ENCODE measurements around the gene SLC12A7.

The SLC12A7 gene

GRCh38 chr5:1014346-1014745 is 97.5 kb downstream of the SLC12A7 start:
- DNase-seq = no peak

- DNase-seq = no peak
Observed at GRCh38 chr5:1013948-1014301, 97.9 kb downstream of the SLC12A7 start.

GRCh38 chr5:1013238-1013947 is 98.5 kb downstream of the SLC12A7 start:
- DNase-seq = no peak

- DNase-seq = no peak
Observed at GRCh38 chr5:1012900-1013237, 99.0 kb downstream of the SLC12A7 start.

GRCh38 chr5:1012313-1012841 is 99.5 kb downstream of the SLC12A7 start:
- no peak for DNase-seq

GRCh38 chr5:1011741-1012312 is 100.0 kb downstream of the SLC12A7 start:
- no peak for DNase-seq

GRCh38 chr5:1011226-1011631 is 100.6 kb downstream of the SLC12A7 start:
- DNase-seq = no peak

- no peak for DNase-seq
Observed at GRCh38 chr5:1010641-1011046, 101.2 kb downstream of the SLC12A7 start.

- DNase-seq = no peak
Observed at GRCh38 chr5:1010181-1010510, 101.7 kb downstream of the SLC12A7 start.

DNA sequence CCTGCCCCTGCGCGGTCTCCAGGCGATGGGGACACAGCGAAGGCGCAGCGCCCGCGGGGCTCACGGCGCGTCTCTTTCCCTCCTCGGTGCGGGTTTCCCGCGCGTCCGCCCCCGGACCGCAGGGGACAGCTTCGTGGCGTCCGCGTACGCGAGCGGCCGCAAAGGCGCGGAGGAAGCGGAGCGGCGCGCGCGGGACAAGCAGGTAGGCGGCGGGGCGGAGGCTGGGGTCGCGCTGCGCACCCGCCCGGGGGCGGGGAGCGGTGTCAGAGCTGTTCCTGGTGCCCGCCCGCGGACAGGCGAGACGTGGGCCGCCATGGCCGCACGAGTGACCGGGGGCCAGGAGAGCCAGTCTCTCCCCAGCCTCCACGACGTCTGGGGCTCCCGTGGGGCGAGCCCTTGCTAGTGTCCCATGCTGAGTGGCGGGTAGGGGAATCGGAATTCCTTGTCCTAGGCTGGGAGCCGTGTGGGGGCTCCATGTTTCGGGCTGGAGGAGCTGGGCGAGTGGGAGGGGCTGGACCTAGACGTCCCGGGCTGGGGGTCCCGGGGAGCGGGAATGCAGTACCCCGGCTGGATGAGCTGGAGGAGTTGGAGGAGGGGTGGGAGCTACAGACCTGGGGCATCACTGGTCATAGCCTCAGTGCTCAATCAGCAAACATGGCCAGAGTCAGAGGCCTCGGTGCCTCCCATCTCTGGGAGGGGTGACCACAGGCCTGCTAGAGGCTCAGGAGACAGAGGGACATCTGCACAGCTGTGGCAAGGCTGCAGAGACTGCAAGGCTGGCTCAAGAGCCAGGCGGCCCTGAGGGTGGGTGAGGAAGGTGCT is 102.3 kb downstream of the SLC12A7 start:
- DNase-seq = no peak

GRCh38 chr5:1008451-1009358 is 103.2 kb downstream of the SLC12A7 start, which contains the start of gene NKD2:
Gene NKD2 (plus strand): TSS chr5:1008802. CDS start chr5:1009058, 256 bp downstream.
- no peak for DNase-seq

DNA sequence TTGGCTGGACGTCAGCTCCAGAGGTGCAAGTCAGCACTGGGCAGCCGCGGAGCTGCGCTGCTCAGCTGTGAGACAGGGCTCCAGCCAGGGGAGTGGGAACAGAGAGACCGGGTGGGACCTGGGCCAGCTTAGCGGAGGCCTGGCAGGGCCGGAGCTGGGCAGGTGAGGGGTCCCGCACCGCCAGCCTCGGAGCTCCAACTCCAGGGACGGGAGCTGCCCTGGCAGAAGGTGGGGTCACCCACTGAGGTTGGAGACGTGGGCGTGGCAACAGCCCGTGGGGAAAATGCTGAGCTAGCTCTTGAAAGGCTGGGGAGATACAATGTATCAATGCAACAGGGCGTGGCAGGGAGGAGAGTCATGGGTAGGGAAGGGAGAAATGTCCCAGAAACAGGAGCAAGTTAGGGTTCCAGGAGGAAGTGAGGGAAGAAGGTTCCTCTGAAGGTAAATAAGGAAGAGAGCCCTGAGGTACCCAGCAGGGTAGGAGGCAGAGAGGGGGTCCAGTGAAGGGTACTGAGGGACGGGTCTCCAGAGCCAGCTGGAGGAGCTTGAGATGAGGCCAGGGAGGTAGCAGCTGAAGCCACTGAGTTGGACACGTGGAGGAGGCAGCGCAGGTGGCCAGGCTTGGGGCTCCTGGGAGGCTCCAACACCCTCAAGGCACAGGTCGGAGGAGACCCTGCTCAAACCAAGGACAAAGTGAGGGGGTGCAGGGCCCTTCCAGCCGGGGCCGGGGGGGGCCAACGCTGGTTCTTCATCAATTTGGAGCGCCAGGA is 104.0 kb downstream of the SLC12A7 start:
- no peak for DNase-seq

- no peak for DNase-seq
Observed at GRCh38 chr5:1007221-1007680, 104.6 kb downstream of the SLC12A7 start.

GRCh38 chr5:1006656-1007071 is 105.2 kb downstream of the SLC12A7 start:
- DNase-seq = no peak

GRCh38 chr5:1005904-1006655 is 105.8 kb downstream of the SLC12A7 start:
- DNase-seq = no peak

DNA sequence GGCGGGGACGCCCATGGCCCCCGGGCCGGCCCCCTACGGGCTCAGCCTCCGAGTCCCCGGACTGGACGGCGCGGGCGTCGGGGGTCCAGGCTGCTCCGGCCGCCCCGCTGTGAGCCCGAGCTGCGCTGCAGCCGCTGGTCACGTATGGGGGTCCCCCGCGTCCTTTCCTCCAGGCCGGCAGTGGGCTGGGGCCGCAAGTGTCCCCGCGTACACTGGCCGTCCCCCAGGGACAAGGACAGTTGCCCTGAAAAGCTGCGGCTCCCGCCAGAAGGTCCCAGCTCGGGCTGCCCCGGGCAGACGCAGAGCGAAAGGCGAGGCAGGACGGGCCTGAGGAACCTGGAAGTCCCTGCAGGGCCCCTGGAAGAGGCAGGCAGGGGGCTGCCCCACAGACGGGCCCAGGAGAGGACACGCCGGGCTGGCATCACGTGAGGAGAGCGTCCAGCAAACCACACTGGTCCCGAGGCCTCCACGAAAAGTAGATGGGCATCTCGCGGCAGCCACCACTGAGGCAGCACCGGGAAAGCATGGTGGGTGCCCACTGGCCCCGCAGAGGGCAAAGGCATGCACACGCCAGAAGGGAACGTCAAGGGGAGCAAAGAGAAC is 106.5 kb downstream of the SLC12A7 start:
- DNase-seq = no peak

- DNase-seq = no peak
Observed at GRCh38 chr5:1004461-1005248, 107.2 kb downstream of the SLC12A7 start.

DNA sequence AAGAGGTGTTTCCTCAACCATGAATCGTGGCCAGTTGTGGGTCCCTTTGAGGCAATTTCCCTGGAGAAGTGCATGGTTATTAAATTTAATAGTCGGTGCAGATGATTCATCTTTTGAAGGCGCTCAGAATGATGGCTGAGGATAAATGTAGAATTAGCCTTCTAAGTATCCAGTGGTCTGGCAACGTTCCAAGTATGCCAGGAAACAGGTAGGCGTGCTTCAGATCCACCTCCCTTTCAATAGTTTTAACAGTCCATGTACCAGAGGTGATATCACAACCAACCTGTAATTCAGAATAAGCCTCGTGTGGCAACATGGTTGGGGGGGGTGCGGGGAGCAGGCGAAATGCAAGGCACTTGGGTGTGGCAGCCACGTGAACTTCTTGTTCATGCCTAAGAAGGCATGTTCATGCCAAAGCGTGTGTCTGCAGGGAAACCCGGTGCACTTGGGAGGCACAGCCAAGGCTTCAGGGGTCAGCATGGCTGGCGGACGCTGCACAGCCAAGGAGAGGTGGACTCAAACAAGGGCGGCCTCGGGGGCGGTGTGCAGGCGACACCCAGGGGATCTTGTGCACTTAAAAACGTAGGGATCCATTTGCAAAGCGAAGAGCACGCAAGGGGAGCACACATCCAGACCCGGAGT is 108.4 kb downstream of the SLC12A7 start:
- DNase-seq = no peak

- no peak for DNase-seq
Observed at GRCh38 chr5:1002836-1003235, 109.0 kb downstream of the SLC12A7 start.

DNA sequence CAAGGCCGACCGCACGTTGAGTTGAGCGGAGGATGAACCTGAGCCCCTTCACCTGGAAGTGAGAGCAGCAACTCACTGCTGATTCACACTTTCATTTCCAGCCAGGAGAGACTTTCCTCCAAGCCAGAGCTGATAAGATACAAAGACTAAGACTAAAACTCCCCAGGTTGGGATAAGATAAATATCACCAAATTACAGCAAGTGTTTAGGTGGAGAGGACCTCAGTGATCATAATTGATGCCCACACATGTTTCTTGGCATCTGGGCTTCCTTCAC is 109.7 kb downstream of the SLC12A7 start:
- no peak for DNase-seq
